ENCODE results near the gene POLDIP2. TPM values are rescaled to one million over a fixed set of nuclear protein-coding genes. Genes with fewer than 3 reads are reported as not detected.

The POLDIP2 gene
- total and polyA plus RNA-seq, 10 donors: 27.8 to 62.6 (median 47.6) TPM

DNA sequence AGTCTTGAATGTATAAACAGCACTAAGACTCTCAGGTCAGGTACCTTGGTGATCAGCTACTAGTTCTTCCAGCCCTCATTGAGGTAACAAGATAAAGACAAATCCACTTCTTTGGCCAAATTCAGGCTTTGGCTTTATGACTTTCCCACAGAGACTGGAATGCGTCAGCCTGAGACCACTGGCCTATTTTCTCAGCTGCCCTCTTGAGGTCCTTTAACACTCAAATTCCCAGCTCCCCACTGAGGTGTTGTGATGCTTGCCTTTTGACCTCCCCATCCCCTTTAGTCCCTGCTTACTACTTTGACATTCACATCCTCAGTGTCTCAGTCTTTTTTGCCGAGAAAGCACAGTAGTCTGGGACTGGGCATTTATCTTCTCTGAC lies 11.1 kb downstream of the POLDIP2 start:
- no peaks in the 10 kb centered on the region for H3K27me3 ChIP-seq (replicated peaks in 1 of 7)
- no peaks in the 10 kb centered on the region for H3K9me3 ChIP-seq
- peak overlapping the region in 7 of 8 donors; percentile 66 to 98 (median 84) for H3K27ac ChIP-seq
- peaks cover 10 to 100% (median 95%) of the 10 kb centered on the region in 6 donors for H3K36me3 ChIP-seq
- TF ChIP-seq POLR2A (IDR thresholded peaks at IDR 0.05) (no peak), POLR2AphosphoS5 (IDR thresholded peaks at IDR 0.05) (no peak)
- TF ChIP-seq, protein P1, sequence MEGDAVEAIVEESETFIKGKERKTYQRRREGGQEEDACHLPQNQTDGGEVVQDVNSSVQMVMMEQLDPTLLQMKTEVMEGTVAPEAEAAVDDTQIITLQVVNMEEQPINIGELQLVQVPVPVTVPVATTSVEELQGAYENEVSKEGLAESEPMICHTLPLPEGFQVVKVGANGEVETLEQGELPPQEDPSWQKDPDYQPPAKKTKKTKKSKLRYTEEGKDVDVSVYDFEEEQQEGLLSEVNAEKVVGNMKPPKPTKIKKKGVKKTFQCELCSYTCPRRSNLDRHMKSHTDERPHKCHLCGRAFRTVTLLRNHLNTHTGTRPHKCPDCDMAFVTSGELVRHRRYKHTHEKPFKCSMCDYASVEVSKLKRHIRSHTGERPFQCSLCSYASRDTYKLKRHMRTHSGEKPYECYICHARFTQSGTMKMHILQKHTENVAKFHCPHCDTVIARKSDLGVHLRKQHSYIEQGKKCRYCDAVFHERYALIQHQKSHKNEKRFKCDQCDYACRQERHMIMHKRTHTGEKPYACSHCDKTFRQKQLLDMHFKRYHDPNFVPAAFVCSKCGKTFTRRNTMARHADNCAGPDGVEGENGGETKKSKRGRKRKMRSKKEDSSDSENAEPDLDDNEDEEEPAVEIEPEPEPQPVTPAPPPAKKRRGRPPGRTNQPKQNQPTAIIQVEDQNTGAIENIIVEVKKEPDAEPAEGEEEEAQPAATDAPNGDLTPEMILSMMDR (IDR thresholded peaks at IDR 0.05 in 8 of 11, conservative IDR thresholded peaks at IDR 0.05 in 3 of 11): no peak
- no peak for DNase-seq
- H3K4me3 ChIP-seq: no peak overlapping the region
- WGBS, 5 donors: 74 to 88% (median 82%) methylated on average over 2 of the region's 2 CpGs
- peaks cover 0 to 80% (median 45%) of the 10 kb centered on the region in 6 donors for H3K4me1 ChIP-seq
- intact Hi-C loops (cut with DNase I; ENCODE audit: low total_unique reads): no loop called here

GRCh38 chr17:28345419-28346198 lies 11.7 kb downstream of the POLDIP2 start:
- peaks cover 11 to 100% (median 95%) of the 10 kb centered on the region in 6 donors for H3K36me3 ChIP-seq
- H3K27ac ChIP-seq: peak overlapping the region in 7 of 8 donors; percentile 66 to 98 (median 84)
- 73 to 85% (median 77%) methylated on average over 9 to 13 of the region's 13 CpGs for WGBS, 5 donors
- DNase-seq: no peak
- peaks cover 0 to 86% (median 48%) of the 10 kb centered on the region in 6 donors for H3K4me1 ChIP-seq
- TF ChIP-seq POLR2AphosphoS5 (IDR thresholded peaks at IDR 0.05): peak; percentile 60 to 78 (median 69)
- TF ChIP-seq POLR2A (IDR thresholded peaks at IDR 0.05): no peak
- TF ChIP-seq, protein P1 (IDR thresholded peaks at IDR 0.05 in 8 of 11, conservative IDR thresholded peaks at IDR 0.05 in 3 of 11): no peak
- intact Hi-C loops (cut with DNase I; ENCODE audit: low total_unique reads): no loop called here
- no peak overlapping the region for H3K4me3 ChIP-seq
- no peaks in the 10 kb centered on the region for H3K9me3 ChIP-seq
- H3K27me3 ChIP-seq (replicated peaks in 1 of 7): no peaks in the 10 kb centered on the region

GRCh38 chr17:28344435-28344901 lies 12.9 kb downstream of the POLDIP2 start:
- TF ChIP-seq, protein P1 (IDR thresholded peaks at IDR 0.05 in 8 of 11, conservative IDR thresholded peaks at IDR 0.05 in 3 of 11): no peak
- peak in 2 of 3 donors; percentile 60 to 79 for TF ChIP-seq POLR2AphosphoS5 (IDR thresholded peaks at IDR 0.05)
- Histone ChIP-seq H3K4me3 (no peak overlapping the region), H3K4me1 (peaks cover 0 to 95% (median 53%) of the 10 kb centered on the region in 6 donors), H3K27me3 (replicated peaks in 1 of 7) (no peaks in the 10 kb centered on the region), H3K9me3 (no peaks in the 10 kb centered on the region), H3K36me3 (peaks cover 11 to 100% (median 93%) of the 10 kb centered on the region in 6 donors), H3K27ac (peak overlapping the region in 7 of 8 donors; percentile 32 to 98 (median 84))
- WGBS, 5 donors: 86 to 91% (median 89%) methylated on average over 19 of the region's 19 CpGs
- intact Hi-C loops (cut with DNase I; ENCODE audit: low total_unique reads): no loop called here
- no peak for DNase-seq

- TF ChIP-seq POLR2AphosphoS5 (IDR thresholded peaks at IDR 0.05) (no peak), POLR2A (IDR thresholded peaks at IDR 0.05) (no peak)
- TF ChIP-seq, protein P1 (IDR thresholded peaks at IDR 0.05 in 8 of 11, conservative IDR thresholded peaks at IDR 0.05 in 3 of 11): no peak
- H3K9me3 ChIP-seq: no peaks in the 10 kb centered on the region
- peaks cover 11 to 100% (median 91%) of the 10 kb centered on the region in 6 donors for H3K36me3 ChIP-seq
- 79 to 97% (median 87%) methylated on average over 5 to 9 of the region's 9 CpGs for WGBS, 5 donors
- H3K4me3 ChIP-seq: no peak overlapping the region
- intact Hi-C loops (cut with DNase I; ENCODE audit: low total_unique reads): no loop called here
- no peak for DNase-seq
- H3K27ac ChIP-seq: peak overlapping the region; percentile 32 to 98 (median 82)
- no peaks in the 10 kb centered on the region for H3K27me3 ChIP-seq (replicated peaks in 1 of 7)
- H3K4me1 ChIP-seq: peaks cover 0 to 98% (median 56%) of the 10 kb centered on the region in 6 donors
These were observed 13.3 kb downstream of the POLDIP2 start for GRCh38 chr17:28344011-28344410.

Data from spleen (tissue), 11 donors.